Hair follicular keratinocyte (primary cell): ENCODE results near the gene CHKB. TPM values are rescaled to one million over a fixed set of nuclear protein-coding genes. Genes with fewer than 3 reads are reported as not detected.

Experiments
- total RNA-seq: library from RNA; depleted of rRNA; stranded (reverse); fragments of >200 nt; gene quantifications from 2 replicates; pipeline ENCODE4 v1.2.3, GENCODE V29; 2015

CHKB gene
- 26.4 and 35.1 TPM in 2 replicates for total RNA-seq

GRCh38 chr22:50582493-50583293 is at the start of gene CHKB:
Gene CHKB (minus strand): TSS chr22:50582849. CDS start chr22:50582781, 68 bp downstream.

DNA sequence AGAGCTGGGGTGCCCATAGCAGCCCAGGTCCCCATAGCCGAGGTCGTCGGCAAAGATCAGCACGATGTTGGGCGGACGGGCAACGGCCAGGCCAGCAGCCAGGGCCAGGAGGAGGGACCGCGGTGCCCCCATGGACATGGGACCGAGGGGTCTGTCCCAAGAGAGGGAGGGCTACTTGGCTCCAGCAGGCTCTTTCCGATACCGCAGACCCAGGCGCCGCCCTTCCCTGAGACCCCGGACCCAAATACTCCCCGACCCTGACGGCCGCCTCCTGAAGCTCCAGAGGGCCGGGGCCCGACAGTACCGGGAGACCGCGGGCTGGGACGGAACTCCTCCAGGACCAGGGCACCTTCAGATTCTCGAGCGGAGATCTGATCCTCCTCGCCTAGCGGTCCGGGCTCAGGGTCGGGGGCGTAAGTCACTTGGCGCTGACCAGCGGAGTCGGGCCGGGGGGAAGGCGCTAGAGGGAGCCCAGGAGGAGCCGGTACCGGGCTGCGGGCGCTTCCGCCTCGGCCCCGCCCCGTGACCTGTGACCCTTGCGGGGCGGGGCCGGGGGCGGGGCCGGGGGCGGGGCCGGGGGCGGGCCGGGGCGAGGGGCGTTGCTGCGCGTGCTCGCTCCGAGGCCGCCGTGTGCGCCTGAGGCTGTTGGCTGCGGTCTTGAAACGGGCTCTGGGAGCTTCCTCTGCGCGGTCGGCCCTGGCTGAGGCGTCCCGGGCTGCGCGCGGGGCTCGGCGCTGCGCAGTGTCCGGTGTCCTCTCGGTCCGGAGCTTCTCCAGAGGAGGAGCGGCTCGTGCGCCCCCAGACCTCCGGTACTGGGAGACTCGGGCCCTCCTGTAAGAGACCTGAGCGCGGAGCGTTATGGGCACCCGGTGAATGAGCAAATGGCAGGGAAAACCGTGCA is 45.2 kb upstream of the CHKB start, which contains the start of gene ARSA:
Gene ARSA, minus strand, starts transcription at position 511 of the 901 bp plus-strand sequence. Its CDS starts 373 bp downstream, at position 138.

DNA sequence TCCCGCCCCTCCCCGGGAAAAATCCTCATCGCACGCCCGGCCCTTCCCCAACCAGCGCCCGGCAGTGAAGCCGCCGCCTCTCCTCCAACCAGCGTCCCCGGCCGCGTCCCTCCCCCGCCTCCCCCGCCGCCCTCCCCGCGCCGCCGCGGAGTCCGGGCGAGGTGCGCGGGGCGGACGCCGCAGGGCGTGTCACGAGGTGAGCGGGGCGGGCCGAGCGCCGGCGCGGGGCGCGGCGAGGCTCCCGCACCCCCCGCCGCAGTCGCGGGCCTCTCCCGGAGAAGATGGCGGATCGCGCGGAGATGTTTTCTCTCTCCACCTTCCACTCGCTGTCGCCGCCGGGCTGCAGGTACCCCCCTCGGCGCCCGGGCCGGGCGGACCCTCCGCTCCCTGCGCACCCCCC is 17.9 kb upstream of the CHKB start, which contains the start of gene MAPK8IP2:
Gene MAPK8IP2, plus strand, starts transcription at position 256 of the 400 bp plus-strand sequence. Its CDS starts 26 bp downstream, at position 282.

DNA sequence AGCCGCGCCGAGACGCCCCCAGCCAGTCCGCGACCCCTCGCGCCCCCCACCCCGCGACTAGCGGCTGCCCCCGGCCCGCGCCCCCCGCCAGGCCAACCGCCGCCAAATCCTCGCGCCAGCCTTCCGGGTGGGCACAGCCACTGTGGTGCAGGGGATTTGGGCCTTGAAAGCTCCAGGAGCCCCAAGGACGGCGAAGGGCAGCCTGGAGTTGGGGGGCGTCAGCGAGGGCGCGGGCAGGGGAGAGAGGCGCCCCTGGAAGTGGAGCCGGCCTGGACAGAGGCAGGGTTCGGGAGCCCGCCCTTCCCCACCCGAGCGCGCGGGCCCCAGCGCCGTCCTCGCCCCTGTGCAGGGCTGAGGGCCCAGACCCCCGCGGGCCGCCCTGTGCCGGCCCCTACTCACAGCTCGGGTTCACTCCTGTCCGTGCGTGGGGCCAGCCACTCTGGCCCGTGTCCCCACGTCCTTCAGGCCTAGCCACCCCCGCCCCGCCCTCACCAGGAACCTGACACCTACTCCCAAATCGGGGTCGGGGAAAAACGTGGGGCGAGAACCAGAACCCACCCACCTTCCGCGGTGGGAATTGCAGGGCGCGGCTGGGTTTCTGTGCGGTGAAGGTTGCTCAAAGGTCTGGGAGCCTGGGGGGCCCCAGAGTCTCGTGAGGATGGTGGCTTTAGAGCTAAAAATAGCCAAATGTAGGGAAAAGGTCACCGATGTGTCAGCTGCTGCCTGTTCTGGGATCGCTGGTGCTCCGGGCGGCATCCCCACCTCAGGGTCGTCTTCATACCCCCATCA is 4.5 kb downstream of the CHKB start, which contains the start of gene CPT1B:
Gene CPT1B, minus strand, starts transcription at position 441 of the 789 bp plus-strand sequence. CDS start 512 bp downstream, outside the sequence.

GRCh38 chr22:50562523-50563412 is 19.9 kb downstream of the CHKB start, which contains the start of gene SYCE3:
Gene SYCE3 (minus strand): TSS chr22:50562919. CDS start chr22:50556405, 6,514 bp downstream.

GRCh38 chr22:50545522-50546325 is 36.9 kb downstream of the CHKB start, which contains the start of gene KLHDC7B:
Gene KLHDC7B (plus strand): TSS chr22:50545899. CDS start chr22:50546244, 345 bp downstream.

DNA sequence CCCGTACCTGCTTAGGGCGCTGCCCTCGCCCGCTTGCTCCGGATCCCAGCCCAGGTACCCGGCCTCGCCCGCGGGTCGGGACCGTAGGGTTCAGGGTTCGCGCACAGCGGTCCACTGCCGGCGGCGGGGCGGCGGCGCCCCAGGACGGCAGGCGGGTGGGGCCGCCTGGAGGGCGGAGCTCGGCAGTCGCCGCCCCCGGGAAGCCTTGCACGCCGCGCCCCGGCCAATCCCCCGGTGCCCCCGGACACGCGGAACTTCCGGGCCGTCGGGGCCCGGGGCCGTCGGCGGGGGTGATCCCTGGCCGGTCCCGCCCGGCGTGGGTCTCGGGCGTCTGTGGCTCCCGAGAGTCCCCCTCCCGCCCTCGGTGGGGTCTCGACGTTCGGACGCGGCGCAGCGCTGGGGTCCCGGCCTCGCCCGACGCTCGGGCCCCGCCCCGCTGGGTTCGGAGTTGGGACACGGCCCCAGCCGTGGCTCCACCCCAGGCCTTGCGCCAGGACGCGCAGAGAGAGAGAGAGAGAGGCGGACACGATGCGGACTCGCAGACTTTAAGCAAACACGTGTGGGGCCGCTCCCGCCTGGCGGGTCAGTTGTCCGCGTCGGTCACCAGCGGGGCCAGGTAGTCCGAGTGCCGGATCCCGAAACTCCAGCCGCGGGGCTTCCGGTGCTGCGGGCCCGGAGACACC is 52.6 kb downstream of the CHKB start, which contains the start of gene TYMP:
Gene TYMP, minus strand, starts transcription at position 116 of the 683 bp plus-strand sequence. CDS start 303 bp downstream, outside the sequence.

Other genes with a start within 250 kb of the CHKB start
- 31.8 and 35.9 TPM in 2 replicates for gene PPP6R2, start 239.5 kb downstream of the CHKB start, total RNA-seq
- gene SBF1, start 107.8 kb downstream of the CHKB start, total RNA-seq = 51.1 and 67.3 TPM in 2 replicates
- 3.5 and 13.8 TPM in 2 replicates for gene ADM2, start 101.3 kb downstream of the CHKB start, total RNA-seq
- not detected in 2 replicates for gene MIOX, start 96.0 kb downstream of the CHKB start, total RNA-seq
- gene LMF2, start 75.1 kb downstream of the CHKB start, total RNA-seq = 46.6 and 50.8 TPM in 2 replicates
- 38.7 and 70.9 TPM in 2 replicates for gene NCAPH2, start 74.6 kb downstream of the CHKB start, total RNA-seq
- gene SCO2, start 57.3 kb downstream of the CHKB start, total RNA-seq = 2.9 and 5.4 TPM in 2 replicates
- gene TYMP, start 52.8 kb downstream of the CHKB start, total RNA-seq = 70.9 and 112 TPM in 2 replicates
- not detected in 2 replicates for gene KLHDC7B, start 37.0 kb downstream of the CHKB start, total RNA-seq
- not detected in 2 replicates for gene SYCE3, start 19.9 kb downstream of the CHKB start, total RNA-seq
- 2.2 and 7.8 TPM in 2 replicates for gene CPT1B, start 4.4 kb downstream of the CHKB start, total RNA-seq
- 0.72 and 1.1 TPM in 2 replicates for gene MAPK8IP2, start 17.9 kb upstream of the CHKB start, total RNA-seq
- 41.6 and 55.7 TPM in 2 replicates for gene ARSA, start 45.3 kb upstream of the CHKB start, total RNA-seq
- gene SHANK3, start 90.0 kb upstream of the CHKB start, total RNA-seq = 3.9 and 5.2 TPM in 2 replicates
- gene ACR, start 155.4 kb upstream of the CHKB start, total RNA-seq = not detected in 2 replicates
- gene RABL2B, start 200.8 kb upstream of the CHKB start, total RNA-seq = 9.7 and 11.4 TPM in 2 replicates